Thoracic aorta (tissue), 2 donors: ENCODE results near the gene SERPINB6. TPM values are rescaled to one million over a fixed set of nuclear protein-coding genes. Genes with fewer than 3 reads are reported as not detected.
"Not testable (repeated sequence)": the region's sequence is repeated elsewhere in the genome, so short reads cannot be mapped to it uniquely, and the experiment has no call there.

ENCODE experiments used
- ATAC-seq: fragments of 150-250 bp; one replicate; pipeline ENCODE4 v1.8.0; 2017; ENCODE audit warnings: low read depth; ENCODE audit not compliant: insufficient number of reproducible peaks, low FRiP score
- DNase-seq: peaks from one replicate; pipeline ENCODE4 v3.0.0-alpha.2; 2020; ENCODE audit warnings: low spot score
- H3K27ac ChIP-seq, 2 donors: fragments of 200-600 bp; sonication (generic); 1 replicate in 1 of 2; 2 replicates in 1 of 2; pipeline ENCODE4 v1.5.1; 2016; ENCODE audit warnings: mild to moderate bottlenecking in 2 of 2, moderate library complexity in 2 of 2
- H3K27me3 ChIP-seq: fragments of 200-600 bp; sonication (generic); replicated peaks from 2 replicates; pipeline ENCODE4 v1.6.0; 2016; ENCODE audit warnings: mild to moderate bottlenecking; ENCODE audit not compliant: insufficient read depth
- H3K36me3 ChIP-seq: fragments of 200-600 bp; sonication (generic); one replicate; pipeline ENCODE4 v1.5.1; 2016
- H3K4me1 ChIP-seq, 2 donors: fragments of 200-600 bp; sonication (generic); 1 replicate in 1 of 2; 2 replicates in 1 of 2; pipeline versions ENCODE4 v1.5.1 to v1.6.0; 2016; ENCODE audit warnings: low read depth in 2 of 2, mild to moderate bottlenecking in 1 of 2; ENCODE audit not compliant: control insufficient read depth in 1 of 2
- H3K4me3 ChIP-seq: fragments of 200-600 bp; sonication (generic); 2 replicates; pipeline ENCODE4 v1.5.1; 2016; ENCODE audit warnings: mild to moderate bottlenecking
- H3K9me3 ChIP-seq: fragments of 200-600 bp; sonication (generic); 2 replicates; pipeline ENCODE4 v1.5.1; 2016
- total RNA-seq, 2 donors: library from RNA; depleted of rRNA; stranded (reverse); fragments of >200 nt; gene quantifications; one replicate each; pipeline versions ENCODE4 v1.1.0 to v1.2.3, GENCODE V29; 2016
- TF ChIP-seq, protein P1 (sequence below): fragments of 200-600 bp; sonication (generic); IDR thresholded peaks from one replicate; pipeline ENCODE4 v1.5.1; 2019; ENCODE audit warnings: antibody characterized with exemption

Gene SERPINB6
- total RNA-seq, 2 donors from 2014 or later = 161 to 180 TPM

DNA sequence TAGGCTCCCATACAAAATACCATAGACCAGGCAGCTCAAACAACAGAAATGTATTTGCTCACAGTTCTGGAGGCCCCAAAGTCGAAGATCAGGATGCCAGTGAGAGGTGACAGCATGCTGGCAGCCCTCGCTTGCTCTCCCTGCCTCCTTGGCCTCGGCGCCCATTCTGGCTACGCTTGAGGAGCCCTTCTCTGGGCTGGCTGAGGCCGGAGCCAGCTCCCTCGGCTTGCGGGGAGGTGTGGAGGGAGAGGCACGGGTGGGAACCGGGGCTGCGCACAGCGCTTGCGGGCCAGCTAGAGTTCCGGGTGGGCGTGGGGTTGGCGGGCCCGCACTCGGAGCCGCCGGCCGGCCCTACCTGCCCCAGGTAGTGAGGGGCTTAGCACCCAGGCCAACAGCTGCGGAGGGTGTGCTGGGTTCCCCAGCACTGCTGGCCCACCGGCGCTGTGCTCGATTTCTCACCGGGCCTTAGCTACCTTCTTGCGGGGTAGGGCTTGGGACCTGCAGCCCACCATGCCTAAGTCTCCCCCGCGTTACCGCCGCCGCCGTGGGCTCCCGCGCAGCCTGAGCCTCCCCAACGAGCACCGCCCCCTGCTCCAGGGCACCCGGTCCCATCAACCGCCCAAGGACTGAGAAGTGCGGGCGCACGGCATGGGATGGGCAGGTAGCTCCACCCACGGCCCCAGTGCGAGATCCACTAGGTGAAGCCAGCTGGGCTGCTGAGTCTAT, 35.6 kb downstream of the SERPINB6 start:
- DNase-seq = no peak
- Histone ChIP-seq H3K27me3 (no peaks in the 10 kb centered on the region), H3K4me1 (peaks cover 0 to 4% of the 10 kb centered on the region in 2 donors), H3K27ac (no peak overlapping the region), H3K36me3 (no peaks in the 10 kb centered on the region), H3K4me3 (no peak overlapping the region), H3K9me3 (no peaks in the 10 kb centered on the region)
- ATAC-seq = no peak
- TF ChIP-seq, protein P1, sequence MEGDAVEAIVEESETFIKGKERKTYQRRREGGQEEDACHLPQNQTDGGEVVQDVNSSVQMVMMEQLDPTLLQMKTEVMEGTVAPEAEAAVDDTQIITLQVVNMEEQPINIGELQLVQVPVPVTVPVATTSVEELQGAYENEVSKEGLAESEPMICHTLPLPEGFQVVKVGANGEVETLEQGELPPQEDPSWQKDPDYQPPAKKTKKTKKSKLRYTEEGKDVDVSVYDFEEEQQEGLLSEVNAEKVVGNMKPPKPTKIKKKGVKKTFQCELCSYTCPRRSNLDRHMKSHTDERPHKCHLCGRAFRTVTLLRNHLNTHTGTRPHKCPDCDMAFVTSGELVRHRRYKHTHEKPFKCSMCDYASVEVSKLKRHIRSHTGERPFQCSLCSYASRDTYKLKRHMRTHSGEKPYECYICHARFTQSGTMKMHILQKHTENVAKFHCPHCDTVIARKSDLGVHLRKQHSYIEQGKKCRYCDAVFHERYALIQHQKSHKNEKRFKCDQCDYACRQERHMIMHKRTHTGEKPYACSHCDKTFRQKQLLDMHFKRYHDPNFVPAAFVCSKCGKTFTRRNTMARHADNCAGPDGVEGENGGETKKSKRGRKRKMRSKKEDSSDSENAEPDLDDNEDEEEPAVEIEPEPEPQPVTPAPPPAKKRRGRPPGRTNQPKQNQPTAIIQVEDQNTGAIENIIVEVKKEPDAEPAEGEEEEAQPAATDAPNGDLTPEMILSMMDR = no peak

DNA sequence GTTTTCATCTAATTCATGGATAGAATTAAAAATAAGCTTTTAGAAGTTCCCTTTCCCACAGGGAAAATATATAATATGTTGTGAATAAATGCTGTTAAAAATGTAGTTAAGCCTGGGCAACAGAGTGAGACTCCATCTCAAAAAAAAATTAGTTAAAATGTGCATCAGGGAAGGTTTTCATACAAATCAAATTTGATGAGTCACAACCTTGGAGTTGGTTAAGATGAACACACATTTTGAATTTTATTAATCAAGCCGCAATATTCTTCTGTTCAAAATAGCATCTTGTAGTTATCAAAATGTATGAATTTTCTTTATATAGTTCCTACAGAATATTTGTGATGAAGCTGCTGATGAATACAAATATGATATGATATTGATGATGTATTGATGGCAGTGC, 37.3 kb downstream of the SERPINB6 start:
- no peak overlapping the region for H3K4me3 ChIP-seq
- H3K9me3 ChIP-seq = no peaks in the 10 kb centered on the region
- TF ChIP-seq, protein P1 = no peak
- ATAC-seq (no peak), DNase-seq (no peak)
- H3K27me3 ChIP-seq = no peaks in the 10 kb centered on the region
- no peak overlapping the region for H3K27ac ChIP-seq
- peaks cover 0 to 4% of the 10 kb centered on the region in 2 donors for H3K4me1 ChIP-seq
- no peaks in the 10 kb centered on the region for H3K36me3 ChIP-seq

DNA sequence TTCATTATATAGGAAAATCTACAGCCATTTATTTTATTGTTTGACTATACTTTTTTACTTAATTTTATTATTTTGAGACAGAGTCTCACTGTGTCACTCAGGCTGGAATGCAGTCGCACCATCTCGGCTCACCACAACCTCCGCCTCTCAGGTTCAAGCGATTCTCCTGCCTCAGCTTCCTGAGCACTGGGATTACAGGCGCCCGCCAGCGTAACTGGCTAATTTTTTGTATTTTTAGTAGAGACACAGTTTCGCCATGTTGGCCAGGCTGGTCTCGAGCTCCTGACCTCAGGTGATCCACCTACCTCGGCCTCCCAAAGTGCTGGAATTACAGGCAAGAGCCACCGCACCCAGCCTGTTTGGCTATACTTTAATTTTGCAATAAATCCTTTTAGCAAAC, 38.5 kb downstream of the SERPINB6 start:
- not testable (repeated sequence) for ATAC-seq, DNase-seq, H3K4me1 ChIP-seq, H3K4me3 ChIP-seq, H3K36me3 ChIP-seq, H3K9me3 ChIP-seq, H3K27ac ChIP-seq, H3K27me3 ChIP-seq

DNA sequence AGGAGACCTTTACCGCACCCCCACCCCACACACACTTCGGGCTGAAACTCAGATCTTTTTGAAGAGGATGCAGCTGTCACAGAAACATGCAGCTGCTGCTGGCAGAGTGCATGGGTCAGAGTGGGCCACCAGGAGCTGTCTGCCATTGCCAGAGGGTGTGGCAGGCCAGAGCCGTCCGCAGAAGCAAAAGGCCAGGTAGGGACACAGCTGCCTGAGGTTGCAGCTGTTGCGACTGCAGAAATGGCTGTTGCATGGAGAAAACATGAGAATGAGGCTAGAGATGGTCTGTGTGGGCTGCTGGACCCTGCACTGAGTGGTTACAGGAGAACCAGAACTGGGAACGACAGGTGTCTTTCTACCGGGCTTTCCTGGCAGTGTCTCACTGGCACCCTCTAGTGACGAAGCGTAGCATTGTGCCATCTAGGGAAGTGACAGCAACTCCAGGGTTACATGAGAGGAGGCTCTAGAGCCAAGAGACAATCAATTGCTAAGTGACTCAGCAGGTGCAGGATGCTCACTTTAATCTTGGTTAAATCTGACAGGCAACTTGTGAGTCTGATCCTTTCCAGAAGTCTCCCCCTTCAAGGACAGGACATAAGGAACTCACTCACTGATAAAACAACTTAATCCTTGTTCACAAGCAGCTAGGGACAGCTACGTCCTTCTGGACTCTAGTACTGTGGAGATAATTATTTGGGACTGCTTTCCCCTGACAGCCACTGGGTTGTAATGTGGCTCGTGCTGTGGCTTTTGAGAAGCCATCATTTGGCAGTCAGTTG, 39.2 kb downstream of the SERPINB6 start:
- H3K9me3 ChIP-seq = no peaks in the 10 kb centered on the region
- peak overlapping the region; percentile 32 for H3K4me3 ChIP-seq
- H3K27me3 ChIP-seq = no peaks in the 10 kb centered on the region
- DNase-seq (peak; percentile 58), ATAC-seq (peak; percentile 71)
- H3K36me3 ChIP-seq = no peaks in the 10 kb centered on the region
- peaks cover 0 to 4% of the 10 kb centered on the region in 2 donors for H3K4me1 ChIP-seq
- TF ChIP-seq, protein P1 = peak; percentile 93
- H3K27ac ChIP-seq = no peak overlapping the region

DNA sequence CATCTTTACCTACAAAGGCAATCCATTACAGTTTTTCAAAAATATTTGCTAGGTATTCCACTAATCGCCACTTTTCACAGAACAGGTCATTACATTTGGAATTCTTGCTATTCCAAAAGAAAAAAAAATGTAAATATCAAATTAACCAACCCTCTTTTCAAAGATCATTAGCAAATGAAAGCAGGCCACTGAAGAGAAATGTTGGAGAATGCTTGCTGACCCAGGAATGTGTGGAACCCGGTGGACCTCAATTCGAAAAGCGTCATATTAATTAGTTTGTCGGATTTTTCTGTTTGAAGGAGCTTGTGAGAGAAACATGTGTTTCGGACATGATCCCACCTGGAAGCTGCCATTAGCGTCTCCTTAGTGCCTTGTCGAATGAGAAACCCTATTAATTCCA, 40.3 kb downstream of the SERPINB6 start:
- no peaks in the 10 kb centered on the region for H3K27me3 ChIP-seq
- H3K9me3 ChIP-seq = no peaks in the 10 kb centered on the region
- no peak for ATAC-seq
- no peaks in the 10 kb centered on the region for H3K36me3 ChIP-seq
- no peak for DNase-seq
- H3K4me3 ChIP-seq = no peak overlapping the region
- H3K27ac ChIP-seq = no peak overlapping the region
- peaks cover 0 to 4% of the 10 kb centered on the region in 2 donors for H3K4me1 ChIP-seq
- TF ChIP-seq, protein P1 = no peak

DNA sequence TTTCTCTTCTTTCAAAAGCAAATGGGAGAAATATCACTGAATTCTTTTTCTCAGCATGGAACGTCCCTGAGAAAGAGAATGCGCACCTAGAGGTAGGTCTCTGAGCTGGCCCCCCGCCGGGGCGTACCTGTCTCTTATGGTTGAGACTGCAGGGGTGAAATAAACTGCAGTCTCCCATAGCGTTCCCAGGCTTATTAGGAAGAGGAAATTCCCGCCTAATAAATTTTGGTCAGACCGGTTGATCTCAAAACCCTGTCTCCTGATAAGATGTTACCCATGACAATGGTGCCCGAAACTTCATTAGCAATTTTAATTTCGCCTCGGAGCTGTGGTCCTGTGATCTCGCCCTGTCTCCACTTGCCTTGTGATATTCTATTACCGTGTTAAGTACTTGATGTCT, 43.4 kb downstream of the SERPINB6 start:
- H3K36me3 ChIP-seq, H3K27ac ChIP-seq, H3K9me3 ChIP-seq, H3K4me1 ChIP-seq, H3K4me3 ChIP-seq, ATAC-seq, H3K27me3 ChIP-seq, DNase-seq: not testable (repeated sequence)

DNA sequence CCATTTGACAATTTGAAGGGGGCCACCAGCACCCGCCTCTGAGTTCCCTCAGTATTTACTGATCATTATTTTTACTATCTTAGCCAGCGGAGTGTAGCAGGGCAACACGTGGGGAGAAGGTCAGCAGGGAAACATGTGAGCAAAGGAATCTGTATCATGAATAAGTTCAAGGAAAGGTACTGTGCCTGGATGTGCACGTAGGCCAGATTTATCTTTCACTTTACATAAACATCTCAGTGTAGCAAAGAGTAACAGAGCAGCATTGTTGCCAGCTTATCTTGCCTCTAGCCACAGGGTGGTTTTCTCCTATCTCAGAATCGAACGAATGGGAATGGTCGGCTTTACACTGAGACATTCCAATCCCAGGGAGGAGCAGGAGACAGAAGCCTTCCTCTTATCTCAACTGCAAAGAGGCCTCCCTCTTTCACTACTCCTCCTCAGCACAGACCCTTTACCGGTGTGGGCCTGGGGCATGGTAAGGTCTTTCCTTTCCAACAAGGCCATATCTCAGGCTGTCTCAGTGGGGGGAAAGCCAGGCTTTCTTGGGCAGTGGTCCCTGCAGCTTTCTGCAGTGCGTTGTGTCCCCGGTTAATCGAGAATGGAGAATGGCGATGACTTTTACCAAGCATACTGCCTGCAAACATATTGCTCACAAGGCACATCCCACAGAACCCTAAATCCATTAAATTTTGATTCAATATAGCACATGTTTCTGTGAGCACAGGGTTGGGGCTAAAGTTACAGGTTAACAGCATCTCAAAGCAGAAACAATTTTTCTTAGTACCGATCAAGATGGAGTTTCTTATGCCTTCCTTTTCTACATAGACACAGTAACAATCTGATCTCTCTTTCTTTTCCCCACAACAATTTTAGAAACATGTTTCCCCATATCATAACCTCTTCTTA, 45.3 kb downstream of the SERPINB6 start:
- DNase-seq, ATAC-seq, H3K27me3 ChIP-seq, H3K9me3 ChIP-seq, H3K4me1 ChIP-seq, H3K4me3 ChIP-seq, H3K27ac ChIP-seq, H3K36me3 ChIP-seq: not testable (repeated sequence)
